ENCODE results near the gene REV3L.
"Not testable (repeated sequence)": the region's sequence is repeated elsewhere in the genome, so short reads cannot be mapped to it uniquely, and the experiment has no call there.

GRCh38 chr6:111476061-111476460 lies 7.0 kb downstream of the REV3L start:
- not testable (repeated sequence) for TF ChIP-seq CTCF (conservative IDR thresholded peaks at IDR 0.05 in 1 of 2, IDR thresholded peaks at IDR 0.05 in 1 of 2; ENCODE audit: extremely low read depth in 1 of 2, insufficient read depth in 1 of 2, low read depth in 1 of 2, low read length in 2 of 2); EZH2 (IDR thresholded peaks at IDR 0.05; ENCODE audit: borderline replicate concordance, low read length)

Data from mammary epithelial cell (primary cell).